ENCODE data around the gene C1orf210. TPM values are rescaled to one million over a fixed set of nuclear protein-coding genes. Genes with fewer than 3 reads are reported as not detected.

The C1orf210 gene
- total RNA-seq, 1 experiment from 2014 or later: 5.9 TPM

- TF ChIP-seq CTCF (conservative IDR thresholded peaks at IDR 0.05): no peak
- Histone ChIP-seq H2AK5ac (ENCODE audit: insufficient read length, low read length) (no peak overlapping the region), H3K14ac (ENCODE audit: insufficient read depth, low read length) (no peak overlapping the region), H3K18ac (ENCODE audit: insufficient read length, low read depth, low read length) (no peak overlapping the region), H3T11ph (ENCODE audit: low read length) (no peak overlapping the region), H4K8ac (replicated peaks; ENCODE audit: insufficient read length, low read depth, low read length) (no peak overlapping the region), H3K23me2 (ENCODE audit: insufficient read length, low read depth, low read length, poor library complexity, severe bottlenecking) (no peaks in the 10 kb centered on the region), H3K4ac (ENCODE audit: low read depth, low read length) (no peak overlapping the region), H3K27me3 (ENCODE audit: insufficient read depth, low read length) (no peaks in the 10 kb centered on the region), H2BK20ac (ENCODE audit: low read depth, low read length, poor library complexity, severe bottlenecking) (no peak overlapping the region), H3K9me3 (ENCODE audit: control insufficient read depth, low read depth, low read length) (no peaks in the 10 kb centered on the region), H2AFZ (ENCODE audit: low read length) (no peak overlapping the region), H3K27ac (ENCODE audit: insufficient read length, low read depth, low read length) (no peak overlapping the region), H3K79me2 (ENCODE audit: insufficient read depth, low read length) (no peaks in the 10 kb centered on the region), H3K79me1 (ENCODE audit: insufficient read depth, low read depth, low read length, poor library complexity, severe bottlenecking) (no peaks in the 10 kb centered on the region), H3K9ac (ENCODE audit: extremely low read depth, insufficient read length, low read length) (no peak overlapping the region), H3K56ac (ENCODE audit: insufficient read length, low read depth, low read length) (no peak overlapping the region), H2BK120ac (ENCODE audit: low read depth, low read length, poor library complexity, severe bottlenecking) (no peak overlapping the region), H4K91ac (ENCODE audit: insufficient read length, low read depth, low read length) (no peak overlapping the region), H2BK15ac (ENCODE audit: low read depth, low read length) (no peak overlapping the region), H2BK5ac (ENCODE audit: insufficient read length, low read length) (no peak overlapping the region), H4K20me1 (ENCODE audit: control insufficient read depth, insufficient read depth, insufficient read length) (no peaks in the 10 kb centered on the region), H3K23ac (ENCODE audit: insufficient read length, low read depth, low read length) (no peak overlapping the region), H4K5ac (ENCODE audit: insufficient read length, low read depth, low read length) (no peak overlapping the region), H3K4me1 (ENCODE audit: insufficient read depth, low read length) (peaks cover 9% of the 10 kb centered on the region), H3K4me2 (ENCODE audit: insufficient read depth, insufficient read length, low read length) (no peak overlapping the region), H2BK12ac (ENCODE audit: insufficient read length, low read depth, low read length) (no peak overlapping the region)
- Mint-ChIP-seq H3K27ac (no peak overlapping the region), H3K27me3 (ENCODE audit: low read depth) (no peaks in the 10 kb centered on the region; the same call in 1 of the 2 replicates), H3K36me3 (ENCODE audit: insufficient read depth in 1 of 3, low read depth in 3 of 3) (no peaks in the 10 kb centered on the region), H3K4me3 (no peak overlapping the region), H3K4me1 (peaks cover 45 to 61% of the 10 kb centered on the region in 2 experiments), H3K9me3 (no peaks in the 10 kb centered on the region)
- DNase-seq: no peak
- WGBS (ENCODE audit: extremely low coverage, insufficient read length, low lambda C conversion rate): no CpG with 5 or more reads among the region's 1 CpG
These were observed 12.7 kb upstream of the C1orf210 start for GRCh38 chr1:43298055-43298454.

Measured in H9 (cell line).